ENCODE results near the gene UBQLN4. TPM values are rescaled to one million over a fixed set of nuclear protein-coding genes. Genes with fewer than 3 reads are reported as not detected.

Gene UBQLN4
- polyA plus RNA-seq, 1 of the 3 experiments (the other 2 are of a cell fraction) = 37.0 TPM

GRCh38 chr1:156051011-156051725, 2.4 kb downstream of the UBQLN4 start (continued):
- TF ChIP-seq SMC3 (IDR thresholded peaks at IDR 0.05; ENCODE audit: low read depth, low read length) = no peak

GRCh38 chr1:156050376-156050775, 3.2 kb downstream of the UBQLN4 start:
- no peak for TF ChIP-seq POLR2AphosphoS5 (IDR thresholded peaks at IDR 0.05; ENCODE audit: low read depth, low read length)
- TF ChIP-seq REST (IDR thresholded peaks at IDR 0.05; ENCODE audit: low read depth, low read length) = no peak
- TF ChIP-seq EZH2phosphoT487 (IDR thresholded peaks at IDR 0.05; ENCODE audit: borderline replicate concordance, low read depth) = no peak
- no peak for TF ChIP-seq NFIC (IDR thresholded peaks at IDR 0.05; ENCODE audit: borderline replicate concordance)
- TF ChIP-seq JUND (IDR thresholded peaks at IDR 0.05) = no peak
- TF ChIP-seq CTCF (IDR thresholded peaks at IDR 0.05) = no peak
- no peak for TF ChIP-seq TCF12 (IDR thresholded peaks at IDR 0.05)
- no peak for TF ChIP-seq USF2 (IDR thresholded peaks at IDR 0.05; ENCODE audit: borderline replicate concordance, low read depth, low read length)
- TF ChIP-seq ZBTB33 (IDR thresholded peaks at IDR 0.05; ENCODE audit: borderline replicate concordance, low read depth) = no peak
- no peak for TF ChIP-seq RXRA (IDR thresholded peaks at IDR 0.05; ENCODE audit: borderline replicate concordance, low read depth)
- TF ChIP-seq YY1 (IDR thresholded peaks at IDR 0.05; ENCODE audit: low read depth) = no peak
- TF ChIP-seq MXI1 (IDR thresholded peaks at IDR 0.05; ENCODE audit: low read depth, low read length) = no peak
- no peak for TF ChIP-seq SMC3 (IDR thresholded peaks at IDR 0.05; ENCODE audit: low read depth, low read length)
- TF ChIP-seq SIN3A (IDR thresholded peaks at IDR 0.05; ENCODE audit: borderline replicate concordance, low read depth, low read length) = no peak
- no peak for TF ChIP-seq TAF1 (IDR thresholded peaks at IDR 0.05; ENCODE audit: borderline replicate concordance, low read depth, low read length)
- POLR2A ChIA-PET = interaction anchor here (1.2 kb wide), 1 partner anchor 19 kb away, joined by 6 read pairs; no protein-coding TSS in a partner anchor
- CTCF ChIA-PET = interaction anchor here (1.3 to 3.7 kb wide), 3 partner anchors 16 to 79 kb away, joined by 3 to 13 read pairs (median 4); no protein-coding TSS in a partner anchor
- H3K4me3 ChIP-seq (ENCODE audit: low read depth in 2 of 2, low read length in 1 of 2) = no peak overlapping the region
- WGBS (ENCODE audit: low lambda C conversion rate) = 88% methylated on average over 3 of the region's 4 CpGs
- no peak overlapping the region for H3K4me2 ChIP-seq
- H3K27me3 ChIP-seq (ENCODE audit: insufficient read depth) = no peaks in the 10 kb centered on the region
- H3K4me1 ChIP-seq (ENCODE audit: control insufficient read depth in 1 of 2, insufficient read depth in 2 of 2, low read depth in 1 of 2, low read length in 1 of 2) = peaks cover under 1 to 11% of the 10 kb centered on the region in 2 experiments; a peak in 2 of 4 replicates
- no peaks in the 10 kb centered on the region for H3K9me3 ChIP-seq
- no peak overlapping the region for H2AFZ ChIP-seq (ENCODE audit: low read depth)
- H3F3A ChIP-seq (replicated peaks; ENCODE audit: insufficient read depth) = peaks cover 6% of the 10 kb centered on the region
- DNase-seq = no peak
- no peak overlapping the region for H3K27ac ChIP-seq (ENCODE audit: low read depth in 2 of 2, low read length in 1 of 2)
- H3K9ac ChIP-seq = no peak overlapping the region
- H3K36me3 ChIP-seq (replicated peaks in 1 of 2; ENCODE audit: control insufficient read depth in 1 of 2, insufficient read depth in 2 of 2, low read length in 1 of 2) = peaks cover 20 to 42% of the 10 kb centered on the region in 2 experiments
- H3K9me2 ChIP-seq = no peaks in the 10 kb centered on the region
- peaks cover 29% of the 10 kb centered on the region for H3K79me2 ChIP-seq (ENCODE audit: insufficient read depth)
- H4K20me1 ChIP-seq (ENCODE audit: insufficient read depth) = peaks cover 8% of the 10 kb centered on the region
